Lower lobe of right lung (tissue), 2 donors: ENCODE data around the gene MGA. TPM values are rescaled to one million over a fixed set of nuclear protein-coding genes. Genes with fewer than 3 reads are reported as not detected.
A peak's percentile ranks its signal among the peaks of the same experiment; 100 is the strongest.

Source experiments
- ATAC-seq, 2 donors: fragments of 200-7000 bp; cut with Tn5 transposase; one replicate each; pipeline ENCODE4 v1.9.1; 2020 to 2022; ENCODE audit warnings: mild to moderate bottlenecking in 2 of 2, moderate library complexity in 2 of 2
- DNase-seq: peaks from one replicate; pipeline ENCODE4 v3.0.0-alpha.2; 2020
- H3K27ac ChIP-seq: fragments of 200-600 bp; one replicate; pipeline ENCODE4 v1.8.0; 2022
- H3K27me3 ChIP-seq: fragments of 200-600 bp; one replicate; pipeline ENCODE4 v1.8.0; 2022; ENCODE audit warnings: low read depth
- H3K36me3 ChIP-seq: fragments of 200-600 bp; one replicate; pipeline ENCODE4 v1.8.0; 2022; ENCODE audit warnings: mild to moderate bottlenecking
- H3K4me1 ChIP-seq: fragments of 200-600 bp; one replicate; pipeline ENCODE4 v1.8.0; 2022
- H3K4me3 ChIP-seq: fragments of 200-600 bp; one replicate; pipeline ENCODE4 v1.8.0; 2022; ENCODE audit warnings: mild to moderate bottlenecking
- H3K9me3 ChIP-seq: fragments of 200-600 bp; one replicate; pipeline ENCODE4 v1.8.0; 2022
- CTCF ChIP-seq: fragments of 200-600 bp; IDR thresholded peaks from one replicate; pipeline ENCODE4 v1.8.0; 2022; ENCODE audit warnings: antibody characterized with exemption, mild to moderate bottlenecking
- intact Hi-C: fragments of 100-400 bp; cut with DNase I; formaldehyde crosslinking; loops from one replicate; pipeline ENCODE4 v1.11.0; 2022
- total RNA-seq: library from RNA; stranded (reverse); fragmentation: NEBNext Ultra II Directional; extraction: Animal tissue kit (Norgen Biotek cat#: 25700); gene quantifications from one replicate; pipeline ENCODE4 v1.2.1, GENCODE V29; 2021
- donor health status: DM: no; HTN: yes; CAD: no; lungs with severe emphysema.

Gene MGA
- total RNA-seq, 1 donor from 2014 or later = 38.7 TPM

GRCh38 chr15:41811432-41812195, 151.4 kb downstream of the MGA start:
- intact Hi-C loops = loop anchor here (5.0 kb wide), 1 partner anchor 39 kb away; the partner anchor contains the start of gene MAPKBP1
- ATAC-seq (peak; percentile 90 to 93), DNase-seq (peak; percentile 88)
- no peaks in the 10 kb centered on the region for H3K9me3 ChIP-seq
- H3K27me3 ChIP-seq = no peaks in the 10 kb centered on the region
- H3K4me1 ChIP-seq = no peaks in the 10 kb centered on the region
- H3K36me3 ChIP-seq = peaks cover 40% of the 10 kb centered on the region
- H3K27ac ChIP-seq = no peak overlapping the region
- TF ChIP-seq CTCF = peak; percentile 91
- H3K4me3 ChIP-seq = no peak overlapping the region

GRCh38 chr15:41812820-41813375, 152.7 kb downstream of the MGA start:
- Histone ChIP-seq H3K27me3 (no peaks in the 10 kb centered on the region), H3K27ac (no peak overlapping the region), H3K4me1 (no peaks in the 10 kb centered on the region), H3K9me3 (no peaks in the 10 kb centered on the region), H3K36me3 (peaks cover 53% of the 10 kb centered on the region), H3K4me3 (no peak overlapping the region)
- intact Hi-C loops = loop anchor here (5.0 kb wide), 1 partner anchor 41 kb away; the partner anchor contains the start of gene MAPKBP1
- ATAC-seq (no peak), DNase-seq (no peak)
- TF ChIP-seq CTCF = no peak

GRCh38 chr15:41813426-41813825, 153.2 kb downstream of the MGA start:
- no peaks in the 10 kb centered on the region for H3K4me1 ChIP-seq
- no peak overlapping the region for H3K27ac ChIP-seq
- intact Hi-C loops = loop anchor here (5.0 kb wide), 1 partner anchor 41 kb away; the partner anchor contains the start of gene MAPKBP1
- H3K9me3 ChIP-seq = no peaks in the 10 kb centered on the region
- no peaks in the 10 kb centered on the region for H3K27me3 ChIP-seq
- ATAC-seq (no peak), DNase-seq (no peak)
- H3K36me3 ChIP-seq = peaks cover 58% of the 10 kb centered on the region
- no peak for TF ChIP-seq CTCF
- no peak overlapping the region for H3K4me3 ChIP-seq

- H3K36me3 ChIP-seq = peaks cover 70% of the 10 kb centered on the region
These were observed 154.3 kb downstream of the MGA start for GRCh38 chr15:41814534-41814933.

GRCh38 chr15:41816788-41817187, 156.6 kb downstream of the MGA start:
- H3K27me3 ChIP-seq = no peaks in the 10 kb centered on the region
- peaks cover 92% of the 10 kb centered on the region for H3K36me3 ChIP-seq
- no peak for ATAC-seq
- no peaks in the 10 kb centered on the region for H3K4me1 ChIP-seq
- no peak overlapping the region for H3K27ac ChIP-seq
- intact Hi-C loops = no loop called here
- DNase-seq = no peak
- H3K4me3 ChIP-seq = no peak overlapping the region
- TF ChIP-seq CTCF = no peak
- no peaks in the 10 kb centered on the region for H3K9me3 ChIP-seq

More at GRCh38 chr15:41814534-41814933, 154.3 kb downstream of the MGA start:
- ATAC-seq = no peak
- no peak overlapping the region for H3K4me3 ChIP-seq
- H3K27ac ChIP-seq = no peak overlapping the region
- no peaks in the 10 kb centered on the region for H3K4me1 ChIP-seq
- DNase-seq = no peak
- H3K9me3 ChIP-seq = no peaks in the 10 kb centered on the region
- H3K27me3 ChIP-seq = no peaks in the 10 kb centered on the region
- no peak for TF ChIP-seq CTCF
- intact Hi-C loops = loop anchor here (5.0 kb wide), 1 partner anchor 42 kb away; the partner anchor contains the start of gene MAPKBP1
